ENCODE results near the gene ACSF2. TPM values are rescaled to one million over a fixed set of nuclear protein-coding genes. Genes with fewer than 3 reads are reported as not detected.

Gene ACSF2
- total and polyA plus RNA-seq, 2 donors (not counting 3 experiments of a cell fraction or from before 2014, with no cell fraction given) = 33.2 to 37.2 TPM

DNA sequence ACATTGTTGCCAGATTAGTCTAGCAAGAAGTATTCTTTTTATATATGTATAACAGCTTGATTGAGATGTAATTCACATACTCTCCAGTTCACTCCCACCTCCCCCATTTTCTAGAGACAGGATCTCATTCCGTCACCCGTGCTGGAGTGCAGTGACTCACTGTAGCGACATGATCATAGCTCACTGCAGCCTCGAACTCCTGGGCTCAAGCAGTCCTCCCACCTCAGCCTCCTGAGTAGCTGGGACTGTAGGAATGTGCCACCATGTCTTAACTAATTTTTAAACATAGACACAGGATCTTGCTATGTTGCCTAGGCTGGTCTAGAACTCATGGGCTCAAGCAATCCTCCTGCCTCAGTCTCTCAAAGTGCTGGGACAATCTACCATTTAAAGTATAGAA, 49.3 kb downstream of the ACSF2 start:
- CTCF ChIA-PET = interaction anchor here (2.6 kb wide), 1 partner anchor 78 kb away, joined by 10 read pairs; the partner anchor contains the start of gene LRRC59
- intact Hi-C loops (cut with micrococcal nuclease) = no loop called here
- dilution Hi-C loops (cut with MboI; ENCODE audit: extremely low pct_ligation_motif_present, low sequenced_read_pairs) = no loop called here

More for the DNA sequence above, 49.3 kb downstream of the ACSF2 start:
- Histone ChIP-seq H3K4me2 (ENCODE audit: insufficient read depth, low read length) (no peak overlapping the region), H3K79me2 (ENCODE audit: control insufficient read depth, insufficient read depth, low read length) (peaks cover 8% of the 10 kb centered on the region), H3K36me3 (ENCODE audit: control insufficient read depth in 2 of 2, extremely low read depth in 1 of 2, insufficient read depth in 2 of 2, low read length in 2 of 2) (no peaks in the 10 kb centered on the region), H2AFZ (ENCODE audit: low read depth, low read length) (no peak overlapping the region), H3K9me3 (replicated peaks; ENCODE audit: control insufficient read depth, insufficient read depth, low read length) (no peaks in the 10 kb centered on the region), H3K9me1 (replicated peaks; ENCODE audit: control insufficient read depth, extremely low read depth, insufficient read depth, low read length) (no peaks in the 10 kb centered on the region), H3K4me1 (ENCODE audit: control insufficient read depth, extremely low read depth, insufficient read depth, low read length) (peaks cover 11% of the 10 kb centered on the region), H3K27me3 (ENCODE audit: control insufficient read depth in 2 of 2, insufficient read depth in 2 of 2, low read length in 2 of 2) (peaks cover 9 to 17% of the 10 kb centered on the region in 2 experiments), H3K4me3 (replicated peaks in 1 of 3; ENCODE audit: insufficient read depth in 1 of 3, low read depth in 1 of 3, low read length in 3 of 3) (no peak overlapping the region), H4K20me1 (replicated peaks; ENCODE audit: control insufficient read depth, extremely low read depth, insufficient read depth, low read length) (no peaks in the 10 kb centered on the region), H3K27ac (ENCODE audit: insufficient read depth, low read depth, low read length) (no peak overlapping the region), H3K9ac (replicated peaks; ENCODE audit: extremely low read depth, insufficient read depth, low read length) (no peak overlapping the region)
- POLR2A ChIA-PET = no interaction called here
- no TSS peak for BruUV-seq (replicated peaks)
- DNase-seq (ENCODE audit: low read depth, low spot score) = no peak
- no peak for TF ChIP-seq MYC (IDR thresholded peaks at IDR 0.05; ENCODE audit: low read depth, low read length)
- TF ChIP-seq POLR2A (IDR thresholded peaks at IDR 0.05; ENCODE audit: low read depth, low read length) = no peak
- no peak for TF ChIP-seq JUN (IDR thresholded peaks at IDR 0.05; ENCODE audit: borderline replicate concordance, insufficient read depth, insufficient read length, low read depth)
- no peak for TF ChIP-seq MAX (IDR thresholded peaks at IDR 0.05; ENCODE audit: insufficient read depth, insufficient read length)
- TF ChIP-seq, protein P1, sequence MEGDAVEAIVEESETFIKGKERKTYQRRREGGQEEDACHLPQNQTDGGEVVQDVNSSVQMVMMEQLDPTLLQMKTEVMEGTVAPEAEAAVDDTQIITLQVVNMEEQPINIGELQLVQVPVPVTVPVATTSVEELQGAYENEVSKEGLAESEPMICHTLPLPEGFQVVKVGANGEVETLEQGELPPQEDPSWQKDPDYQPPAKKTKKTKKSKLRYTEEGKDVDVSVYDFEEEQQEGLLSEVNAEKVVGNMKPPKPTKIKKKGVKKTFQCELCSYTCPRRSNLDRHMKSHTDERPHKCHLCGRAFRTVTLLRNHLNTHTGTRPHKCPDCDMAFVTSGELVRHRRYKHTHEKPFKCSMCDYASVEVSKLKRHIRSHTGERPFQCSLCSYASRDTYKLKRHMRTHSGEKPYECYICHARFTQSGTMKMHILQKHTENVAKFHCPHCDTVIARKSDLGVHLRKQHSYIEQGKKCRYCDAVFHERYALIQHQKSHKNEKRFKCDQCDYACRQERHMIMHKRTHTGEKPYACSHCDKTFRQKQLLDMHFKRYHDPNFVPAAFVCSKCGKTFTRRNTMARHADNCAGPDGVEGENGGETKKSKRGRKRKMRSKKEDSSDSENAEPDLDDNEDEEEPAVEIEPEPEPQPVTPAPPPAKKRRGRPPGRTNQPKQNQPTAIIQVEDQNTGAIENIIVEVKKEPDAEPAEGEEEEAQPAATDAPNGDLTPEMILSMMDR (IDR thresholded peaks at IDR 0.05; ENCODE audit: extremely low read depth in 1 of 2, insufficient read depth in 1 of 2, low read depth in 1 of 2, low read length in 2 of 2) = no peak
- TF ChIP-seq POLR2AphosphoS5 (IDR thresholded peaks at IDR 0.05; ENCODE audit: insufficient read depth, low read depth, low read length) = no peak
- no peak for TF ChIP-seq FOS (IDR thresholded peaks at IDR 0.05; ENCODE audit: borderline replicate concordance, insufficient read depth, low read length)
- TF ChIP-seq GATA2 (IDR thresholded peaks at IDR 0.05; ENCODE audit: insufficient read depth, insufficient read length, low read depth, low read length) = no peak
- TF ChIP-seq EZH2 (IDR thresholded peaks at IDR 0.05; ENCODE audit: borderline replicate concordance, low read depth, low read length, severe bottlenecking) = no peak
- FAIRE-seq = no peak

All from endothelial cell of umbilical vein (primary cell).